MCF 10A (cell line): ENCODE results near the gene PLIN3. TPM values are rescaled to one million over a fixed set of nuclear protein-coding genes. Genes with fewer than 3 reads are reported as not detected.
"Not testable (repeated sequence)": the region's sequence is repeated elsewhere in the genome, so short reads cannot be mapped to it uniquely, and the experiment has no call there.

ENCODE experiments used
- BruUV-seq: library from RNA; stranded (reverse); fragments of 400-500 nt; replicated peaks from 2 replicates; lab custom pipeline; 2021; lab: Mats Ljungman, UMichigan
- CTCF ChIA-PET: fragments of 300-600 bp; sonication (Branson Sonifier 250); formaldehyde crosslinking; extraction: SDS; loops from one replicate; lab custom pipeline; 2021; ENCODE audit warnings: antibody characterized with exemption, inconsistent platforms; lab: Yijun Ruan, JAX
- POLR2A ChIA-PET: fragments of 300-600, 350-650 bp; sonication (Branson Sonifier 250); formaldehyde crosslinking; extraction: SDS; loops from one replicate; lab custom pipeline; 2020; ENCODE audit warnings: antibody characterized with exemption, inconsistent platforms; lab: Yijun Ruan, JAX
- DNase-seq: peaks from one replicate; pipeline ENCODE4 v3.0.0-alpha.2; 2018; ENCODE audit not compliant: unreplicated experiment
- H3K27ac Mint-ChIP-seq: one replicate; pipeline ENCODE4 v1.8.0; 2022; ENCODE audit warnings: mild to moderate bottlenecking, low read depth, mixed read lengths; ENCODE audit not compliant: unreplicated experiment
- H3K27me3 Mint-ChIP-seq: one replicate; pipeline ENCODE4 v1.8.0; 2022; ENCODE audit warnings: mixed read lengths; ENCODE audit not compliant: insufficient read depth, unreplicated experiment
- H3K36me3 Mint-ChIP-seq: one replicate; pipeline ENCODE4 v1.8.0; 2022; ENCODE audit warnings: mild to moderate bottlenecking, moderate library complexity, mixed read lengths; ENCODE audit not compliant: insufficient read depth, unreplicated experiment
- H3K4me1 Mint-ChIP-seq: one replicate; pipeline ENCODE4 v1.8.0; 2022; ENCODE audit warnings: mixed read lengths; ENCODE audit not compliant: insufficient read depth, unreplicated experiment
- H3K4me3 Mint-ChIP-seq: one replicate; pipeline ENCODE4 v1.8.0; 2022; ENCODE audit warnings: mild to moderate bottlenecking, moderate library complexity, mixed read lengths; ENCODE audit not compliant: unreplicated experiment
- H3K9me3 Mint-ChIP-seq: one replicate; pipeline ENCODE4 v1.8.0; 2022; ENCODE audit warnings: mixed read lengths; ENCODE audit not compliant: unreplicated experiment
- CTCF ChIP-seq: fragments of 200-600 bp; IDR thresholded peaks from one replicate; pipeline ENCODE4 v1.8.0; 2022; ENCODE audit warnings: antibody characterized with exemption, mild to moderate bottlenecking; ENCODE audit not compliant: unreplicated experiment
- intact Hi-C: fragments of 100-400 bp; cut with micrococcal nuclease; formaldehyde crosslinking; loops from 2 replicates; pipeline ENCODE4 v1.14.1; 2022
- total RNA-seq: library from RNA; stranded (reverse); gene quantifications from 2 replicates; pipeline ENCODE4 v1.2.3, GENCODE V29; 2022

The PLIN3 gene
- total RNA-seq, 1 experiment from 2014 or later: 64.3 TPM

DNA sequence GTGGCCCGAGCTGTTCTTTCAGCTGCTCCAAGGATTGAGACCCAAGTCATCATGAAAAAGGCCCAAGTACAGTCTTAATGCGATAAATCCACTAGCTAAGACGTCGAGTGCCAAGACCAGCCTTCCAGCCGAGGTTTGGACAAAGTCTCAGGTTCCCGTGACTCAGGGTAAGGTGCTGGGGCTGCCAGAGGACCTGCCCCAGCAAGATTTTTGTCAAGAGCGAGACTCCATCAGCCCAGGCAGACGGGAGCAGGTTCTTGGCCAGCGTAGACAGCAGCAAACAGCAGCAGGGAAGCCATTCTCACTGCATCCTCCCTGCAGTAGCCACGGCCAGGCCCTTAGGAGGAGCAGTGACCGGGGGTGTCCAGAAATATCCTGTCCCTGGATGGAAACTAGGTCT lies 72.5 kb downstream of the PLIN3 start:
- H3K27ac Mint-ChIP-seq: peak overlapping the region; percentile 64
- no peak for TF ChIP-seq CTCF
- ChIA-PET POLR2A (interaction anchor here (0.7 to 1.0 kb wide), 2 partner anchors 50 to 73 kb away, joined by 3 read pairs; no protein-coding TSS in a partner anchor), CTCF (interaction anchor here (0.7 to 0.8 kb wide), 2 partner anchors 10 to 15 kb away, joined by 3 to 6 read pairs; no protein-coding TSS in a partner anchor)
- H3K4me1 Mint-ChIP-seq: peaks cover 11% of the 10 kb centered on the region
- intact Hi-C loops: no loop called here
- peak; percentile 75 for DNase-seq
- TSS peak; percentile 14 for BruUV-seq
- peak overlapping the region; percentile 59 for H3K4me3 Mint-ChIP-seq
- H3K27me3 Mint-ChIP-seq: no peaks in the 10 kb centered on the region
- H3K36me3 Mint-ChIP-seq: peaks cover 77% of the 10 kb centered on the region
- no peaks in the 10 kb centered on the region for H3K9me3 Mint-ChIP-seq

- H3K4me3 Mint-ChIP-seq: peak overlapping the region; percentile 79
- H3K27ac Mint-ChIP-seq, DNase-seq, intact Hi-C loops, H3K27me3 Mint-ChIP-seq, BruUV-seq, H3K9me3 Mint-ChIP-seq: not testable (repeated sequence)
- peaks cover 69% of the 10 kb centered on the region for H3K36me3 Mint-ChIP-seq
- H3K4me1 Mint-ChIP-seq: peaks cover 11% of the 10 kb centered on the region
- POLR2A ChIA-PET: interaction anchor here (1.2 to 4.5 kb wide), 2 partner anchors 44 to 68 kb away, joined by 4 to 56 read pairs; partner anchors contain the start of gene DPP9
- CTCF ChIA-PET: interaction anchor here (0.7 to 5.3 kb wide), 3 partner anchors 12 to 119 kb away, joined by 3 to 46 read pairs (median 6); no protein-coding TSS in a partner anchor
These were observed 74.2 kb downstream of the PLIN3 start for GRCh38 chr19:4793278-4793677.

DNA sequence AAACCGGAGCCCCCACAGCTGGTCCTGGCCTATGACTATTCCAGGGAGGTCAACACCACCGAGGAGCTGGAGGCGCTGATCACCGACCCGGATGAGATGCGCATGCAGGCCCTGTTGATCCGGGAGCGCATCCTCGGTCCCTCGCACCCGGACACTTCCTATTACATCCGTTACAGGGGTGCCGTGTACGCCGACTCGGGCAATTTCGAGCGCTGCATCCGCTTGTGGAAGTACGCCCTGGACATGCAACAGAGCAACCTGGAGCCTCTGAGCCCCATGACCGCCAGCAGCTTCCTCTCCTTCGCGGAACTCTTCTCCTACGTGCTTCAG lies 74.6 kb downstream of the PLIN3 start:
- H3K27me3 Mint-ChIP-seq, H3K9me3 Mint-ChIP-seq, intact Hi-C loops, BruUV-seq, DNase-seq: not testable (repeated sequence)
- Mint-ChIP-seq H3K36me3 (peaks cover 64% of the 10 kb centered on the region), H3K4me3 (peak overlapping the region; percentile 79), H3K4me1 (peaks cover 11% of the 10 kb centered on the region), H3K27ac (peak overlapping the region; percentile 78)
- POLR2A ChIA-PET: interaction anchor here (0.8 to 4.5 kb wide), 2 partner anchors 67 to 124 kb away, joined by 3 to 56 read pairs; partner anchors contain the start of gene DPP9
- CTCF ChIA-PET: interaction anchor here (0.7 to 5.3 kb wide), 4 partner anchors 12 to 120 kb away, joined by 3 to 46 read pairs (median 4); no protein-coding TSS in a partner anchor

DNA sequence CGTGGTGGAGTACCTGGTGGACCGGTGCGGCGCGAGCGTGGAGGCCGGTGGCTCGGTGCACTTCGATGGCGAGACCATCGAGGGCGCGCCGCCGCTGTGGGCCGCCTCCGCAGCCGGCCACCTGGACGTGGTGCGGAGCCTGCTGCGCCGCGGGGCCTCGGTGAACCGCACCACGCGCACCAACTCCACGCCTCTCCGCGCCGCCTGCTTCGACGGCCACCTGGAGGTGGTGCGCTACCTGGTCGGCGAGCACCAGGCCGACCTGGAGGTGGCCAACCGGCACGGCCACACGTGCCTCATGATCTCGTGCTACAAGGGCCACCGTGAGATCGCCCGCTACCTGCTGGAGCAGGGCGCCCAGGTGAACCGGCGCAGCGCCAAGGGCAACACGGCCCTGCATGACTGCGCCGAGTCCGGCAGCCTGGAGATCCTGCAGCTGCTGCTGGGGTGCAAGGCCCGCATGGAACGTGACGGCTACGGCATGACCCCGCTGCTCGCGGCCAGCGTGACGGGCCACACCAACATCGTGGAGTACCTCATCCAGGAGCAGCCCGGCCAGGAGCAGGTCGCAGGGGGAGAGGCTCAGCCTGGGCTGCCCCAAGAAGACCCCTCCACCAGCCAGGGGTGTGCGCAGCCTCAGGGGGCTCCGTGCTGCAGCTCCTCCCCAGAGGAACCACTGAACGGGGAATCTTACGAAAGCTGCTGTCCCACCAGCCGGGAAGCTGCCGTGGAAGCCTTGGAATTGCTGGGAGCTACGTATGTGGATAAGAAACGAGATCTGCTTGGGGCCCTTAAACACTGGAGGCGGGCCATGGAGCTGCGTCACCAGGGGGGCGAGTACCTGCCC lies 75.2 kb downstream of the PLIN3 start:
- H3K27me3 Mint-ChIP-seq, intact Hi-C loops, BruUV-seq, H3K9me3 Mint-ChIP-seq: not testable (repeated sequence)
- CTCF ChIA-PET: interaction anchor here (0.6 to 5.3 kb wide), 15 partner anchors 13 to 1525 kb away, joined by 3 to 46 read pairs (median 4); partner anchors contain the start of gene DPP9
- Mint-ChIP-seq H3K36me3 (peaks cover 58% of the 10 kb centered on the region), H3K4me3 (peak overlapping the region; percentile 79), H3K27ac (peak overlapping the region; percentile 83), H3K4me1 (peaks cover 11% of the 10 kb centered on the region)
- peak; percentile 14 for DNase-seq
- POLR2A ChIA-PET: interaction anchor here (0.8 to 4.5 kb wide), 9 partner anchors 8 to 184 kb away, joined by 3 to 56 read pairs (median 10); partner anchors contain the start of genes DPP9 and KDM4B

- H3K4me3 Mint-ChIP-seq: peak within 1 kb of the TSS; percentile 79
- ChIA-PET POLR2A (interaction anchor here (0.6 to 4.5 kb wide), 25 partner anchors 9 to 328 kb away, joined by 3 to 56 read pairs (median 4); partner anchors contain the start of genes DPP9 and KDM4B), CTCF (interaction anchor here (0.5 to 5.3 kb wide), 22 partner anchors 12 to 1524 kb away, joined by 3 to 46 read pairs (median 4); partner anchors contain the start of gene DPP9)
- H3K9me3 Mint-ChIP-seq: no peaks in the 10 kb centered on the region
- DNase-seq: peak; percentile 100
- no TSS peak for BruUV-seq
- TF ChIP-seq CTCF: peak; percentile 85
- peaks cover 11% of the 10 kb centered on the region for H3K4me1 Mint-ChIP-seq
- H3K27ac Mint-ChIP-seq: peak within 1 kb of the TSS; percentile 83
- peaks cover 50% of the 10 kb centered on the region for H3K36me3 Mint-ChIP-seq
- intact Hi-C loops: loop anchor here (1.0 to 2.0 kb wide), 2 partner anchors 59 to 67 kb away; no protein-coding TSS in a partner anchor
- H3K27me3 Mint-ChIP-seq: no peaks in the 10 kb centered on the region
These were observed 76.1 kb downstream of the PLIN3 start, which contains the start of gene FEM1A for GRCh38 chr19:4791183-4792018. Gene FEM1A (plus strand): TSS chr19:4791734. CDS start chr19:4791855, 121 bp downstream.
